ENCODE results near the gene PLCB1. TPM values are rescaled to one million over a fixed set of nuclear protein-coding genes. Genes with fewer than 3 reads are reported as not detected.

PLCB1 gene
- total and polyA plus RNA-seq, 10 of the 15 experiments (the other 5 are each of a cell fraction or from before 2014, with no cell fraction given) = 0.05 to 5.3 (median 0.17) TPM; not detected in 1

GRCh38 chr20:8740265-8740664, 608.2 kb downstream of the PLCB1 start (continued):
- TF ChIP-seq, protein P1, sequence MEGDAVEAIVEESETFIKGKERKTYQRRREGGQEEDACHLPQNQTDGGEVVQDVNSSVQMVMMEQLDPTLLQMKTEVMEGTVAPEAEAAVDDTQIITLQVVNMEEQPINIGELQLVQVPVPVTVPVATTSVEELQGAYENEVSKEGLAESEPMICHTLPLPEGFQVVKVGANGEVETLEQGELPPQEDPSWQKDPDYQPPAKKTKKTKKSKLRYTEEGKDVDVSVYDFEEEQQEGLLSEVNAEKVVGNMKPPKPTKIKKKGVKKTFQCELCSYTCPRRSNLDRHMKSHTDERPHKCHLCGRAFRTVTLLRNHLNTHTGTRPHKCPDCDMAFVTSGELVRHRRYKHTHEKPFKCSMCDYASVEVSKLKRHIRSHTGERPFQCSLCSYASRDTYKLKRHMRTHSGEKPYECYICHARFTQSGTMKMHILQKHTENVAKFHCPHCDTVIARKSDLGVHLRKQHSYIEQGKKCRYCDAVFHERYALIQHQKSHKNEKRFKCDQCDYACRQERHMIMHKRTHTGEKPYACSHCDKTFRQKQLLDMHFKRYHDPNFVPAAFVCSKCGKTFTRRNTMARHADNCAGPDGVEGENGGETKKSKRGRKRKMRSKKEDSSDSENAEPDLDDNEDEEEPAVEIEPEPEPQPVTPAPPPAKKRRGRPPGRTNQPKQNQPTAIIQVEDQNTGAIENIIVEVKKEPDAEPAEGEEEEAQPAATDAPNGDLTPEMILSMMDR (IDR thresholded peaks at IDR 0.05 in 2 of 3, conservative IDR thresholded peaks at IDR 0.05 in 1 of 3; ENCODE audit: control insufficient read depth in 2 of 3, extremely low read depth in 1 of 3, insufficient read depth in 1 of 3, low read depth in 3 of 3, low read length in 3 of 3) = no peak
- TF ChIP-seq CHD1 (IDR thresholded peaks at IDR 0.05; ENCODE audit: low read depth, low read length) = no peak
- no peak for TF ChIP-seq NR2C2 (IDR thresholded peaks at IDR 0.05; ENCODE audit: borderline replicate concordance, control insufficient read depth, insufficient read length, low read depth)
- TF ChIP-seq POLR2AphosphoS5 (IDR thresholded peaks at IDR 0.05; ENCODE audit: low read length) = no peak
- TF ChIP-seq POLR2AphosphoS2 (IDR thresholded peaks at IDR 0.05; ENCODE audit: low read depth, low read length) = no peak
- no peak for TF ChIP-seq NFYA (IDR thresholded peaks at IDR 0.05; ENCODE audit: borderline replicate concordance, low read depth, low read length)
- TF ChIP-seq MTA3 (IDR thresholded peaks at IDR 0.05; ENCODE audit: borderline replicate concordance, low read length) = peak; percentile 62; the same call in 1 of the 2 replicates
- no peak for TF ChIP-seq RFX5 (IDR thresholded peaks at IDR 0.05; ENCODE audit: low read depth, low read length)
- no peak for TF ChIP-seq ZNF384 (IDR thresholded peaks at IDR 0.05; ENCODE audit: borderline replicate concordance, low read depth, low read length)
- no peak for TF ChIP-seq NR2F1 (conservative IDR thresholded peaks at IDR 0.05)
- no peak for TF ChIP-seq ZNF687 (IDR thresholded peaks at IDR 0.05)
- no peak for TF ChIP-seq SUZ12 (IDR thresholded peaks at IDR 0.05; ENCODE audit: unreplicated experiment)
- no peak for TF ChIP-seq RAD21 (IDR thresholded peaks at IDR 0.05; ENCODE audit: insufficient read depth, low read depth, low read length)
- peak in 1 of 2 experiments; percentile 34; a peak in 1 of 4 replicates for TF ChIP-seq IKZF2 (IDR thresholded peaks at IDR 0.05)
- no peak for TF ChIP-seq YBX1 (IDR thresholded peaks at IDR 0.05)
- TF ChIP-seq SMC3 (IDR thresholded peaks at IDR 0.05; ENCODE audit: borderline replicate concordance, low read length) = no peak
- no peak for TF ChIP-seq RBBP5 (conservative IDR thresholded peaks at IDR 0.05)
- TF ChIP-seq STAT1 (conservative IDR thresholded peaks at IDR 0.05) = no peak
- no peak for TF ChIP-seq YY1 (IDR thresholded peaks at IDR 0.05; ENCODE audit: low read depth, low read length)
- no peak for TF ChIP-seq SREBF1 (IDR thresholded peaks at IDR 0.05; ENCODE audit: low read length)
- no peak for TF ChIP-seq ZSCAN29 (IDR thresholded peaks at IDR 0.05)
- no peak for TF ChIP-seq SIN3A (IDR thresholded peaks at IDR 0.05; ENCODE audit: low read depth, low read length)
- peak; percentile 82; the same call in 1 of the 2 replicates for TF ChIP-seq TBL1XR1 (IDR thresholded peaks at IDR 0.05; ENCODE audit: low read depth, low read length)
- TF ChIP-seq, protein P2, sequence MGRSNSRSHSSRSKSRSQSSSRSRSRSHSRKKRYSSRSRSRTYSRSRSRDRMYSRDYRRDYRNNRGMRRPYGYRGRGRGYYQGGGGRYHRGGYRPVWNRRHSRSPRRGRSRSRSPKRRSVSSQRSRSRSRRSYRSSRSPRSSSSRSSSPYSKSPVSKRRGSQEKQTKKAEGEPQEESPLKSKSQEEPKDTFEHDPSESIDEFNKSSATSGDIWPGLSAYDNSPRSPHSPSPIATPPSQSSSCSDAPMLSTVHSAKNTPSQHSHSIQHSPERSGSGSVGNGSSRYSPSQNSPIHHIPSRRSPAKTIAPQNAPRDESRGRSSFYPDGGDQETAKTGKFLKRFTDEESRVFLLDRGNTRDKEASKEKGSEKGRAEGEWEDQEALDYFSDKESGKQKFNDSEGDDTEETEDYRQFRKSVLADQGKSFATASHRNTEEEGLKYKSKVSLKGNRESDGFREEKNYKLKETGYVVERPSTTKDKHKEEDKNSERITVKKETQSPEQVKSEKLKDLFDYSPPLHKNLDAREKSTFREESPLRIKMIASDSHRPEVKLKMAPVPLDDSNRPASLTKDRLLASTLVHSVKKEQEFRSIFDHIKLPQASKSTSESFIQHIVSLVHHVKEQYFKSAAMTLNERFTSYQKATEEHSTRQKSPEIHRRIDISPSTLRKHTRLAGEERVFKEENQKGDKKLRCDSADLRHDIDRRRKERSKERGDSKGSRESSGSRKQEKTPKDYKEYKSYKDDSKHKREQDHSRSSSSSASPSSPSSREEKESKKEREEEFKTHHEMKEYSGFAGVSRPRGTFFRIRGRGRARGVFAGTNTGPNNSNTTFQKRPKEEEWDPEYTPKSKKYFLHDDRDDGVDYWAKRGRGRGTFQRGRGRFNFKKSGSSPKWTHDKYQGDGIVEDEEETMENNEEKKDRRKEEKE (IDR thresholded peaks at IDR 0.05) = no peak
